Measurements from ENCODE around the gene PCDH18.
"Not testable (repeated sequence)": the region's sequence is repeated elsewhere in the genome, so short reads cannot be mapped to it uniquely, and the experiment has no call there.

PCDH18 gene

GRCh38 chr4:137545461-137545861 is 13.2 kb upstream of the PCDH18 start:
- no peak for DNase-seq (ENCODE audit: low spot score)
- TF ChIP-seq CTCF (IDR thresholded peaks at IDR 0.05; ENCODE audit: extremely low read depth, missing control alignments): no peak

- DNase-seq (ENCODE audit: low spot score): no peak
- no peak for TF ChIP-seq CTCF (IDR thresholded peaks at IDR 0.05; ENCODE audit: extremely low read depth, missing control alignments)
Measured at GRCh38 chr4:137543648-137544047, 11.4 kb upstream of the PCDH18 start.

GRCh38 chr4:137543198-137543597 is 10.9 kb upstream of the PCDH18 start:
- no peak for DNase-seq (ENCODE audit: low spot score)

GRCh38 chr4:137541876-137542646 is 9.8 kb upstream of the PCDH18 start:
- no peak for DNase-seq (ENCODE audit: low spot score)
- TF ChIP-seq CTCF (IDR thresholded peaks at IDR 0.05; ENCODE audit: extremely low read depth, missing control alignments): no peak

More at GRCh38 chr4:137543198-137543597, 10.9 kb upstream of the PCDH18 start:
- TF ChIP-seq CTCF (IDR thresholded peaks at IDR 0.05; ENCODE audit: extremely low read depth, missing control alignments): no peak

- TF ChIP-seq CTCF (IDR thresholded peaks at IDR 0.05; ENCODE audit: extremely low read depth, missing control alignments): no peak
- DNase-seq (ENCODE audit: low spot score): no peak
Measured at GRCh38 chr4:137541181-137541580, 8.9 kb upstream of the PCDH18 start.

- no peak for DNase-seq (ENCODE audit: low spot score)
- no peak for TF ChIP-seq CTCF (IDR thresholded peaks at IDR 0.05; ENCODE audit: extremely low read depth, missing control alignments)
Measured at GRCh38 chr4:137540356-137540755, 8.1 kb upstream of the PCDH18 start.

- no peak for TF ChIP-seq CTCF (IDR thresholded peaks at IDR 0.05; ENCODE audit: extremely low read depth, missing control alignments)
- DNase-seq (ENCODE audit: low spot score): no peak
Measured at GRCh38 chr4:137538526-137538925, 6.2 kb upstream of the PCDH18 start.

- DNase-seq (ENCODE audit: low spot score): not testable (repeated sequence)
Measured at GRCh38 chr4:137537807-137538206, 5.5 kb upstream of the PCDH18 start.
